Measurements from ENCODE around the gene FSD1.

DNA sequence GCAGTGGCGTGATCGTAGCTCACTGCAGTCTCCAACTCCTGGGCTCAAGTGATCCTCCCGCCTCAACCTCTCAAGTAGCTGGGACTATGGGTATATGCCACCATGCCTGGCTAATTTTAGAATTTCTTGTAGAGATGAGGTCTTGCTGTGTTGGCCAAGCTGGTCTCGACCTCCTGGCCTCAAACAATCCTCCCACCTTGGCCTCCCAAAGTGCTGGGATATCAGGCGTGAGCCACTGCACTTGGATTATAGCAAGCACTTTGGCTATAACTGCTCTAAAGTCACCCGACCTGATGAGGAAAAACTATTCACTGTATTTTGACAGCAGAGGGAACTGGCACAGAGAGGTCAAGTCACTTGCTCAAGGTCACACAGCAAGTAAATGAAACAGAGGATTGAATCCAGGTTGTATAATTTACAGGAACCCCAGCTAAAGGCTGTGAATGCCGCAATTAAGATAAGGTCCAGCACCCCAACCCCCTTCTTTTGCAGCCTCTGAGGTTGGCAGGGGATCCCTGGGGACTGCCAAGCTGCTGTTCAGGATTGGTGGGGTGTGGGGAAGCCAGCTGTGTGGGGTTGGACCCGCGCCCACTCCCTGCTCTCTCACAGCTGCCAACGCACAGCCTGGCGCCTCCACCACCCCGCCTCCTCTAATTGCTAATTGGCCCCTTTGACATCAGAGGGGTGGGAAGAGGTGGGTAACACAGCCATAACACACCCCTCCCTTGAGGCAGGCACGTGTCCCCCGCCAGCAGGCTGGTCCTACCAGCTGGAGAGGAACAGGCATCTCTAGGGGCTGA lies 8.2 kb upstream of the FSD1 start:
- TF ChIP-seq, protein P1, sequence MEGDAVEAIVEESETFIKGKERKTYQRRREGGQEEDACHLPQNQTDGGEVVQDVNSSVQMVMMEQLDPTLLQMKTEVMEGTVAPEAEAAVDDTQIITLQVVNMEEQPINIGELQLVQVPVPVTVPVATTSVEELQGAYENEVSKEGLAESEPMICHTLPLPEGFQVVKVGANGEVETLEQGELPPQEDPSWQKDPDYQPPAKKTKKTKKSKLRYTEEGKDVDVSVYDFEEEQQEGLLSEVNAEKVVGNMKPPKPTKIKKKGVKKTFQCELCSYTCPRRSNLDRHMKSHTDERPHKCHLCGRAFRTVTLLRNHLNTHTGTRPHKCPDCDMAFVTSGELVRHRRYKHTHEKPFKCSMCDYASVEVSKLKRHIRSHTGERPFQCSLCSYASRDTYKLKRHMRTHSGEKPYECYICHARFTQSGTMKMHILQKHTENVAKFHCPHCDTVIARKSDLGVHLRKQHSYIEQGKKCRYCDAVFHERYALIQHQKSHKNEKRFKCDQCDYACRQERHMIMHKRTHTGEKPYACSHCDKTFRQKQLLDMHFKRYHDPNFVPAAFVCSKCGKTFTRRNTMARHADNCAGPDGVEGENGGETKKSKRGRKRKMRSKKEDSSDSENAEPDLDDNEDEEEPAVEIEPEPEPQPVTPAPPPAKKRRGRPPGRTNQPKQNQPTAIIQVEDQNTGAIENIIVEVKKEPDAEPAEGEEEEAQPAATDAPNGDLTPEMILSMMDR (IDR thresholded peaks at IDR 0.05), result no peak
- TF ChIP-seq POLR2A (IDR thresholded peaks at IDR 0.05), result no peak
